Measurements from ENCODE around the gene AQP1.

AQP1 gene

GRCh38 chr7:30971840-30972563 lies 60.3 kb downstream of the AQP1 start:
- Histone ChIP-seq H3K4me1 (ENCODE audit: control insufficient read depth in 2 of 2, insufficient read depth in 1 of 2, low read depth in 1 of 2, low read length in 2 of 2) (peaks cover 0 to 9% of the 10 kb centered on the region in 2 donors), H3K23ac (ENCODE audit: low read depth, low read length, poor library complexity) (no peak overlapping the region), H2BK120ac (ENCODE audit: low read depth, low read length) (no peak overlapping the region), H3K18ac (ENCODE audit: low read length) (no peak overlapping the region), H4K8ac (ENCODE audit: low read depth, low read length) (no peak overlapping the region), H2AK5ac (ENCODE audit: low read depth, low read length) (no peak overlapping the region), H3K9ac (ENCODE audit: low read depth, low read length, poor library complexity) (no peak overlapping the region), H2BK15ac (ENCODE audit: low read length) (no peak overlapping the region), H4K91ac (ENCODE audit: low read depth, low read length, poor library complexity) (no peak overlapping the region), H3K36me3 (replicated peaks in 1 of 2; ENCODE audit: control insufficient read depth in 2 of 2, insufficient read depth in 2 of 2, low read length in 2 of 2) (no peaks in the 10 kb centered on the region), H3K4ac (ENCODE audit: low read length) (no peak overlapping the region), H3K27ac (replicated peaks; ENCODE audit: low read length) (no peak overlapping the region), H3K27me3 (ENCODE audit: control insufficient read depth in 3 of 3, insufficient read depth in 3 of 3, low read depth in 1 of 3, low read length in 3 of 3) (no peaks in the 10 kb centered on the region), H2AFZ (ENCODE audit: low read length) (no peak overlapping the region), H3K9me3 (replicated peaks in 1 of 2; ENCODE audit: control insufficient read depth in 2 of 2, insufficient read depth in 1 of 2, low read depth in 1 of 2, low read length in 2 of 2) (no peaks in the 10 kb centered on the region), H3K79me1 (ENCODE audit: low read depth, low read length) (no peaks in the 10 kb centered on the region), H3K4me3 (ENCODE audit: low read length in 2 of 2) (no peak overlapping the region), H2BK5ac (ENCODE audit: low read length) (no peak overlapping the region), H3K14ac (ENCODE audit: low read length) (no peak overlapping the region), H2BK12ac (ENCODE audit: low read length) (no peak overlapping the region), H3K4me2 (ENCODE audit: insufficient read depth, low read length, poor library complexity, severe bottlenecking) (no peak overlapping the region)
- no peak for DNase-seq (ENCODE audit: low spot score)
- WGBS, 2 donors (ENCODE audit: extremely low coverage in 2 of 2, insufficient read length in 2 of 2, insufficient replicate concordance in 1 of 2) = no CpG with 5 or more reads among the region's 15 CpGs

GRCh38 chr7:30973292-30973691 lies 61.6 kb downstream of the AQP1 start:
- no peak overlapping the region for H3K9ac ChIP-seq (ENCODE audit: low read depth, low read length, poor library complexity)
- H3K27me3 ChIP-seq (ENCODE audit: control insufficient read depth in 3 of 3, insufficient read depth in 3 of 3, low read depth in 1 of 3, low read length in 3 of 3) = no peaks in the 10 kb centered on the region

GRCh38 chr7:30973791-30974604 lies 62.3 kb downstream of the AQP1 start:
- Histone ChIP-seq H2AK5ac (ENCODE audit: low read depth, low read length) (peak overlapping the region; percentile 30), H2BK15ac (ENCODE audit: low read length) (no peak overlapping the region)

More at GRCh38 chr7:30973292-30973691, 61.6 kb downstream of the AQP1 start:
- Histone ChIP-seq H2BK5ac (ENCODE audit: low read length) (no peak overlapping the region), H3K4ac (ENCODE audit: low read length) (no peak overlapping the region), H3K14ac (ENCODE audit: low read length) (no peak overlapping the region), H2AK5ac (ENCODE audit: low read depth, low read length) (no peak overlapping the region), H3K23ac (ENCODE audit: low read depth, low read length, poor library complexity) (no peak overlapping the region), H2BK120ac (ENCODE audit: low read depth, low read length) (no peak overlapping the region), H3K36me3 (replicated peaks in 1 of 2; ENCODE audit: control insufficient read depth in 2 of 2, insufficient read depth in 2 of 2, low read length in 2 of 2) (no peaks in the 10 kb centered on the region), H2BK15ac (ENCODE audit: low read length) (no peak overlapping the region), H4K8ac (ENCODE audit: low read depth, low read length) (no peak overlapping the region), H3K9me3 (replicated peaks in 1 of 2; ENCODE audit: control insufficient read depth in 2 of 2, insufficient read depth in 1 of 2, low read depth in 1 of 2, low read length in 2 of 2) (no peaks in the 10 kb centered on the region), H4K91ac (ENCODE audit: low read depth, low read length, poor library complexity) (no peak overlapping the region), H2AFZ (ENCODE audit: low read length) (no peak overlapping the region), H3K4me1 (ENCODE audit: control insufficient read depth in 2 of 2, insufficient read depth in 1 of 2, low read depth in 1 of 2, low read length in 2 of 2) (peaks cover 0 to 9% of the 10 kb centered on the region in 2 donors), H3K27ac (replicated peaks; ENCODE audit: low read length) (no peak overlapping the region), H3K79me1 (ENCODE audit: low read depth, low read length) (no peaks in the 10 kb centered on the region), H3K4me2 (ENCODE audit: insufficient read depth, low read length, poor library complexity, severe bottlenecking) (no peak overlapping the region), H3K4me3 (ENCODE audit: low read length in 2 of 2) (no peak overlapping the region), H2BK12ac (ENCODE audit: low read length) (no peak overlapping the region), H3K18ac (ENCODE audit: low read length) (no peak overlapping the region)
- DNase-seq (ENCODE audit: low spot score) = no peak
- WGBS, 2 donors (ENCODE audit: extremely low coverage in 2 of 2, insufficient read length in 2 of 2, insufficient replicate concordance in 1 of 2) = no CpG with 5 or more reads among the region's 3 CpGs

GRCh38 chr7:30974605-30975255 lies 63.1 kb downstream of the AQP1 start:
- Histone ChIP-seq H3K36me3 (replicated peaks in 1 of 2; ENCODE audit: control insufficient read depth in 2 of 2, insufficient read depth in 2 of 2, low read length in 2 of 2) (no peaks in the 10 kb centered on the region), H2BK12ac (ENCODE audit: low read length) (no peak overlapping the region), H3K4me2 (ENCODE audit: insufficient read depth, low read length, poor library complexity, severe bottlenecking) (no peak overlapping the region), H3K27me3 (ENCODE audit: control insufficient read depth in 3 of 3, insufficient read depth in 3 of 3, low read depth in 1 of 3, low read length in 3 of 3) (no peaks in the 10 kb centered on the region), H3K4me1 (ENCODE audit: control insufficient read depth in 2 of 2, insufficient read depth in 1 of 2, low read depth in 1 of 2, low read length in 2 of 2) (peaks cover 0 to 9% of the 10 kb centered on the region in 2 donors), H3K23ac (ENCODE audit: low read depth, low read length, poor library complexity) (peak overlapping the region; percentile 9), H3K9me3 (replicated peaks in 1 of 2; ENCODE audit: control insufficient read depth in 2 of 2, insufficient read depth in 1 of 2, low read depth in 1 of 2, low read length in 2 of 2) (no peaks in the 10 kb centered on the region), H4K91ac (ENCODE audit: low read depth, low read length, poor library complexity) (no peak overlapping the region), H2BK5ac (ENCODE audit: low read length) (no peak overlapping the region), H3K4ac (ENCODE audit: low read length) (no peak overlapping the region), H2AFZ (ENCODE audit: low read length) (no peak overlapping the region), H2BK15ac (ENCODE audit: low read length) (no peak overlapping the region), H3K18ac (ENCODE audit: low read length) (peak overlapping the region; percentile 39), H2BK120ac (ENCODE audit: low read depth, low read length) (no peak overlapping the region), H3K9ac (ENCODE audit: low read depth, low read length, poor library complexity) (no peak overlapping the region), H3K79me1 (ENCODE audit: low read depth, low read length) (no peaks in the 10 kb centered on the region), H3K4me3 (ENCODE audit: low read length in 2 of 2) (no peak overlapping the region), H3K14ac (ENCODE audit: low read length) (peak overlapping the region; percentile 5), H3K27ac (replicated peaks; ENCODE audit: low read length) (no peak overlapping the region), H4K8ac (ENCODE audit: low read depth, low read length) (no peak overlapping the region), H2AK5ac (ENCODE audit: low read depth, low read length) (no peak overlapping the region)
- WGBS, 2 donors (ENCODE audit: extremely low coverage in 2 of 2, insufficient read length in 2 of 2, insufficient replicate concordance in 1 of 2) = no CpG with 5 or more reads among the region's 7 CpGs
- DNase-seq (ENCODE audit: low spot score) = peak; percentile 58

More at GRCh38 chr7:30973791-30974604, 62.3 kb downstream of the AQP1 start:
- Histone ChIP-seq H3K27me3 (ENCODE audit: control insufficient read depth in 3 of 3, insufficient read depth in 3 of 3, low read depth in 1 of 3, low read length in 3 of 3) (no peaks in the 10 kb centered on the region), H2BK120ac (ENCODE audit: low read depth, low read length) (no peak overlapping the region), H3K4me2 (ENCODE audit: insufficient read depth, low read length, poor library complexity, severe bottlenecking) (no peak overlapping the region), H3K36me3 (replicated peaks in 1 of 2; ENCODE audit: control insufficient read depth in 2 of 2, insufficient read depth in 2 of 2, low read length in 2 of 2) (no peaks in the 10 kb centered on the region), H3K4ac (ENCODE audit: low read length) (no peak overlapping the region), H3K14ac (ENCODE audit: low read length) (peak overlapping the region; percentile 5), H3K23ac (ENCODE audit: low read depth, low read length, poor library complexity) (peak overlapping the region; percentile 9), H4K91ac (ENCODE audit: low read depth, low read length, poor library complexity) (no peak overlapping the region), H3K27ac (replicated peaks; ENCODE audit: low read length) (no peak overlapping the region), H3K79me1 (ENCODE audit: low read depth, low read length) (no peaks in the 10 kb centered on the region), H2AFZ (ENCODE audit: low read length) (no peak overlapping the region), H3K9ac (ENCODE audit: low read depth, low read length, poor library complexity) (no peak overlapping the region), H2BK5ac (ENCODE audit: low read length) (no peak overlapping the region), H3K4me3 (ENCODE audit: low read length in 2 of 2) (no peak overlapping the region), H3K4me1 (ENCODE audit: control insufficient read depth in 2 of 2, insufficient read depth in 1 of 2, low read depth in 1 of 2, low read length in 2 of 2) (peaks cover 0 to 9% of the 10 kb centered on the region in 2 donors), H3K9me3 (replicated peaks in 1 of 2; ENCODE audit: control insufficient read depth in 2 of 2, insufficient read depth in 1 of 2, low read depth in 1 of 2, low read length in 2 of 2) (no peaks in the 10 kb centered on the region), H3K18ac (ENCODE audit: low read length) (peak overlapping the region; percentile 39), H2BK12ac (ENCODE audit: low read length) (no peak overlapping the region), H4K8ac (ENCODE audit: low read depth, low read length) (no peak overlapping the region)
- no peak for DNase-seq (ENCODE audit: low spot score)
- WGBS, 2 donors (ENCODE audit: extremely low coverage in 2 of 2, insufficient read length in 2 of 2, insufficient replicate concordance in 1 of 2) = no CpG with 5 or more reads among the region's 18 CpGs

Measured in neuronal stem cell (in vitro differentiated cells).